Measurements from ENCODE around the gene AOC2. TPM values are rescaled to one million over a fixed set of nuclear protein-coding genes. Genes with fewer than 3 reads are reported as not detected.

The AOC2 gene
- polyA plus RNA-seq, 1 of the 3 experiments (the other 2 are of a cell fraction) = 0.33 TPM

- Histone ChIP-seq H3K27me3 (ENCODE audit: insufficient read depth) (no peaks in the 10 kb centered on the region), H4K20me1 (ENCODE audit: insufficient read depth) (no peaks in the 10 kb centered on the region), H3K9ac (no peak overlapping the region), H3K4me2 (no peak overlapping the region), H3K4me1 (ENCODE audit: control insufficient read depth in 1 of 2, insufficient read depth in 2 of 2, low read depth in 1 of 2, low read length in 1 of 2) (peaks cover 0 to 3% of the 10 kb centered on the region in 2 experiments; a peak in 1 of 4 replicates), H3K27ac (ENCODE audit: low read depth in 2 of 2, low read length in 1 of 2) (no peak overlapping the region), H3K9me3 (no peaks in the 10 kb centered on the region), H3F3A (replicated peaks; ENCODE audit: insufficient read depth) (no peaks in the 10 kb centered on the region), H3K4me3 (ENCODE audit: low read depth in 2 of 2, low read length in 1 of 2) (no peak overlapping the region), H3K36me3 (replicated peaks in 1 of 2; ENCODE audit: control insufficient read depth in 1 of 2, insufficient read depth in 2 of 2, low read length in 1 of 2) (no peaks in the 10 kb centered on the region), H2AFZ (ENCODE audit: low read depth) (no peak overlapping the region), H3K9me2 (no peaks in the 10 kb centered on the region), H3K79me2 (ENCODE audit: insufficient read depth) (peaks cover under 1% of the 10 kb centered on the region; the same call in 1 of the 2 replicates)
- CTCF ChIA-PET = interaction anchor here (0.6 to 1.3 kb wide), 3 partner anchors 17 to 41 kb away, joined by 3 to 8 read pairs (median 4); no protein-coding TSS in a partner anchor
- 48% methylated on average over 2 of the region's 2 CpGs for WGBS (ENCODE audit: low lambda C conversion rate)
- POLR2A ChIA-PET = no interaction called here
- TF ChIP-seq EP300 (IDR thresholded peaks at IDR 0.05; ENCODE audit: borderline replicate concordance in 1 of 2, low read depth in 1 of 2, low read length in 1 of 2) (no peak), ELF1 (IDR thresholded peaks at IDR 0.05) (no peak), ZBTB33 (IDR thresholded peaks at IDR 0.05; ENCODE audit: borderline replicate concordance, low read depth) (no peak), FOXM1 (IDR thresholded peaks at IDR 0.05; ENCODE audit: low read depth) (no peak), MXI1 (IDR thresholded peaks at IDR 0.05; ENCODE audit: low read depth, low read length) (no peak), GABPA (IDR thresholded peaks at IDR 0.05; ENCODE audit: low read depth) (no peak), RFX5 (IDR thresholded peaks at IDR 0.05; ENCODE audit: low read length) (no peak), SIN3A (IDR thresholded peaks at IDR 0.05; ENCODE audit: borderline replicate concordance, low read depth, low read length) (no peak), CHD2 (IDR thresholded peaks at IDR 0.05; ENCODE audit: low read length, partially characterized antibody) (no peak), NRF1 (IDR thresholded peaks at IDR 0.05; ENCODE audit: low read depth, low read length) (no peak), REST (IDR thresholded peaks at IDR 0.05; ENCODE audit: low read depth, low read length) (no peak), TCF12 (IDR thresholded peaks at IDR 0.05) (no peak)
- DNase-seq = no peak
Observed at GRCh38 chr17:42803074-42803883, 41.1 kb upstream of the AOC2 start.
